ENCODE results near the gene SPATC1L. TPM values are rescaled to one million over a fixed set of nuclear protein-coding genes. Genes with fewer than 3 reads are reported as not detected.
A peak's percentile ranks its signal among the peaks of the same experiment; 100 is the strongest.

Gene SPATC1L
- total RNA-seq, 1 donor from 2014 or later, result 12.0 TPM

DNA sequence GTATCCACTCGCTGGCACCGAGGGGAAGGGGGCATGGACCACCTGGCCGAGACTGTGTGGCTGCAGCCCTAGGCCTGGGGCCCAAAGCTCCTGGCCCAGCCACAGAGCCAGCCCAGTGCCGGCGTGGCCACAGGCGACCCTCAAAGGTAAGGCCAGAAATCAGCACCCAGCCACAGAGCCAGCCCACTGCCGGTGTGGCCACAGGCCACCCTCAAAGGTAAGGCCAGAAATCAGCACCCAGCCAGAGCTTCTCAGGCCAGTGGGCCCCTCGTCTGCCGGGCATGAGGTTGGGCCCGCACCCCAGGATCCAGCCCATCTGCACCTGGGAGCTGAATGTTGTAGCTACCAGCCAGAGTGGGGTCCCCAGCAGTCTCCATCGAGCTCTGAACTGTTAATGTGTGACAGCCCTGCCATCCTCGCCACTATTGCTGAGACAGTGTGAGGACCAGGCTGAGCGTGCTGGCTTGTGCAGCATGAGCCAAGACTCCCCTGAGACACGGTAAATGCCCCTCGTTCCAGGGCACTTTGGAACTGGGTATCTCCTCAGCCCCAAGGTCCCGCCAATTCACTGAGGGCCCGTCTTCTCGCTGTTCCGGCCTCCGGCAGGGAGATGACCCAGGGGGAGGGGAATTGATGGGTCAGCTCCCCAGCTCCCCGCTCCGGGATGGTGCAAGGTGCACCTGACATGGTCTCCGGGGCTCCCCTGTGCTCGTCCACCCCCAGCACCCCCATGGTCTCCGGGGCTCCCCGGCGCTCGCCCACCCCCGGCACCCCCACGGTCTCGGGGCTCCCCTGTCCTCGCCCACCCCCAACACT is 24.2 kb downstream of the SPATC1L start:
- Mint-ChIP-seq H3K27me3 (no peaks in the 10 kb centered on the region), H3K9me3 (no peaks in the 10 kb centered on the region), H3K4me3 (no peak overlapping the region), H3K36me3 (ENCODE audit: low read depth) (peaks cover 8% of the 10 kb centered on the region), H3K4me1 (no peaks in the 10 kb centered on the region), H3K27ac (no peak overlapping the region)
- DNase-seq, result peak; percentile 48
- intact Hi-C loops (cut with micrococcal nuclease), result no loop called here

DNA sequence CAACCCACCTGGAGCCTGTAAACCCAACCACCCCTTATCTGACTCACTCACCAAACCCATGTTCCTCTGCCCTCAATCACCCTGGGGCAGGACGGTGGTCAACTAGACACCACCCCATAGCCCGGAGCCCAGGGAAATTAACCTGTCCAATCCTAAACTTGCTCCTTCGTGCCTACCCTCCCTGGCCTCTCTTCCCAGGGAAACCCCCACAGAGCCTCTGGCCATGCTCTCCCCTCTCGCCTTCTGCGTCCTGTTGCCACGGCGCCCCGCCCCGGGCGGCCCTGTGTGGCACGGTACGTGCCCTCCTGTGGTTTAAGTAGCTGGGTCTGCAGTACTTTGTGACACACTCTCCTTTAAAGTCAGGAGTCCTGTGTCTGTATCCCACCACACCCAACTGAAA is 24.9 kb downstream of the SPATC1L start:
- Mint-ChIP-seq H3K9me3 (no peaks in the 10 kb centered on the region), H3K36me3 (ENCODE audit: low read depth) (peaks cover 8% of the 10 kb centered on the region), H3K4me1 (no peaks in the 10 kb centered on the region), H3K27ac (no peak overlapping the region), H3K27me3 (no peaks in the 10 kb centered on the region), H3K4me3 (no peak overlapping the region)
- intact Hi-C loops (cut with micrococcal nuclease), result no loop called here
- no peak for DNase-seq

DNA sequence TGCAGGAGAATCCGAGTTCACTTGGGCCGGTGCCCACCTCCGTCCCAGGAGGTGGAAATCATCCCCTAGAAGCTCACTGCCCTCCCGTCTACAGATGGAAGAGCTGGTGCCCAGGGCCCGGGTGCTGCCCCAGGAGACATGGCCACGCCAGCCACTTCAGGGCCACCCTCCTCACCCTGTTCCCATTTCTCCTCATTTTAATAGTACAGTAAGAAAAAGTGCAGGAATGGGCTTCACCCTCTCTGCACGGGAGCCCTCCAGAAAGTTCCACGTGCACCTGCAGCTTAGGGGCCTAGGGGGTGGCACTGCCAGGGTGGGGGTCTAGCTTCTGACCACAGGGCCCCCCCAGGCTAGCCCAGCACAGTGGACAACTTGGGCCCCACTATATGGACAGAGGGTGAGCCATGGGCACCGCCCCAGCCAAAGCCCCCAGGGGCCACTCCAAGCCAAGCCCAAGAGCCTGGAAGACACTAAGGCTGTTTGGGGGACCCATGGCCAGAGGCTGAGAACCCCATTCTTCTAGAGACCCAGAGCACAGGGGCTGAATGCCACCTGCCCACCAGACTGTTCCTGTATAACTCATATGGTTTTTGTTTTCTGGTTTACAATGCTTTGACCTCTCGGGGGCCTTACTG is 25.5 kb downstream of the SPATC1L start:
- Mint-ChIP-seq H3K4me3 (no peak overlapping the region), H3K27ac (no peak overlapping the region), H3K27me3 (no peaks in the 10 kb centered on the region), H3K36me3 (ENCODE audit: low read depth) (peaks cover 8% of the 10 kb centered on the region), H3K4me1 (no peaks in the 10 kb centered on the region), H3K9me3 (no peaks in the 10 kb centered on the region)
- DNase-seq, result no peak
- intact Hi-C loops (cut with micrococcal nuclease), result no loop called here

DNA sequence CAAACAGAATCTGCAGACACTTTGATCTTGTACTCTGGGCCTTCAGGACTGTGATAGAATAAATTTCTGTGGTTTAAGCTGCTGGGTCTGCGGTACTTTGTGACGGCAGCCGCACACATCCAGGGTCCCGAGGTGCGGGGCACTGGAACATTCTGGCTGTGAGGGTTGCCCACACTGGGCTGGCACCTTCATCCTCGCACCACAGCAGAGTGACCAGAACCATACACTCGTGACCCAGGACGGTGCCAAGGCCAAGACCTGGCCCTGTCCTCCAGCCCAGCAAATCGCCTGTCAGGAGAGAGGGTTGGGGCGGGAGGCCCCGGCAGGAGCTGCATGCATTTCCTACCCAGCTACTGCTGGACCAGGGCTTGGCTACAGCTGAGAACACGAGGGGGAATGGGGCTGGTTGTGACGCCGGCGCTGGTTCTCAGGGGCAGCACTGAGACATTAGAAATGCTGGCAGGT is 26.2 kb downstream of the SPATC1L start:
- intact Hi-C loops (cut with micrococcal nuclease), result no loop called here
- DNase-seq, result no peak
- Mint-ChIP-seq H3K4me1 (no peaks in the 10 kb centered on the region), H3K36me3 (ENCODE audit: low read depth) (peaks cover 6% of the 10 kb centered on the region), H3K4me3 (no peak overlapping the region), H3K9me3 (no peaks in the 10 kb centered on the region), H3K27ac (no peak overlapping the region), H3K27me3 (no peaks in the 10 kb centered on the region)

DNA sequence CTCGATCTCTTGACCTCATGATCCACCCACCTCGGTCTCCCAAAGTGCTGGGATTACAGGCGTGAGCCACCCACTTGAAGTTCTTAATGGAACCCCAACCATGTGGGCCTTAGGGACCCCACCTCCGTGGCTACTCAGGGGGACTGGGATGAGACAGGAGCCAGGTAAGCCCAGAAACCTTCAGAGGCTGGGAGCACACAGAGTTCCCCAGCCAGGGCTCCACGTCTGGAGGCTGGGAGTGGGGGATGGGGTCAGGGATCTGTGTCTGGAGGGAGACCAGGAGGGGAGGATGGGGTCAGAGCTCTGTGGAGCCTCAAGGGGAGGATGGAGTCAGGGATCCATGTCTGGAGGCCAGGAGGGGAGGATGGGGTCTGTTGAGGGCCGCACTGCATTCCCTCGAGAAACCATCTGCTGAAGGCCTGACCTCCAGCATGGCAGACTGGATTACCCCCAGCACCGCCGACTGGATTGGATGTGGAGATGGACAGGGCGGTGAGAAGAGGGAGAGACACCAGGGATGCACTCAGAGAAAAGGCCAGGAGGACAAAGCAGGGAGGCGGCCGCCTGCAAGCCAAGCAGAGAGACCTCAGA is 26.8 kb downstream of the SPATC1L start:
- H3K4me1 Mint-ChIP-seq, result no peaks in the 10 kb centered on the region
- no peak overlapping the region for H3K27ac Mint-ChIP-seq
- intact Hi-C loops (cut with micrococcal nuclease), result no loop called here
- DNase-seq, result no peak
- no peaks in the 10 kb centered on the region for H3K27me3 Mint-ChIP-seq
- no peaks in the 10 kb centered on the region for H3K9me3 Mint-ChIP-seq
- H3K36me3 Mint-ChIP-seq (ENCODE audit: low read depth), result peaks cover 1% of the 10 kb centered on the region
- no peak overlapping the region for H3K4me3 Mint-ChIP-seq

DNA sequence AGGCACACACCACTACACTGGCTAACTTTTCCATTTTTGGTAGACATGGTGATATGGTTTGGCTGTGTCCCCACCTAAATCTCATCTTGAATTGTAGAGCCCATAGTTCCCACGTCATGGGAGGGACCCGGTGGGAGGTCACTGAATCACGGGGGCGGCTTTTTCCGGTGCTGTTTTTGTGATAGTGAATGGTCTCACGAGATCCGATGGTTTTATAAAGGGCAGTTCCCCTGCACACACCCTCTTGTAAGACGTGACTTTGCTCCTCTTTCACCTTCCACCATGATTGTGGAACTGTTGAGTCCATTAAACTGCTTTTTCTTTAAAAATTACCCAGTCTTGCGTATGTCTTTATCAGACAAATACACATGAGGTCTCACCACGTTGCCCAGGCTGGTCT is 27.6 kb downstream of the SPATC1L start:
- intact Hi-C loops (cut with micrococcal nuclease), result no loop called here
- no peaks in the 10 kb centered on the region for H3K9me3 Mint-ChIP-seq
- DNase-seq, result no peak

DNA sequence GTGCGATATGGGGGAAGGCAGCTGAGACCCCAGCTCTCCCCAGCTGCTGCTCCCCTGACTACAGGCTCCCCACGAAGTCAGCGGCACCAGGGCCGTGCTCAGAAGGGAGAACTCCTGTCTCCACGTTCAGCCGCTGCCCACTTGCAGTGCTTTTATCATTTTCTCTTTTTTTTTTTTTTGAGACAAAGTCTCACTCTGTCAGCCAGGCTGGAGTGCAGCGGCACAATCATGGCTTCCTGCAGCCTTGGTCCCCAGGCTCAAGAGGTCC is 27.9 kb downstream of the SPATC1L start:
- intact Hi-C loops (cut with micrococcal nuclease), result no loop called here
- Mint-ChIP-seq H3K9me3 (no peaks in the 10 kb centered on the region), H3K4me3 (no peak overlapping the region), H3K27ac (no peak overlapping the region), H3K4me1 (no peaks in the 10 kb centered on the region), H3K27me3 (no peaks in the 10 kb centered on the region), H3K36me3 (ENCODE audit: low read depth) (no peaks in the 10 kb centered on the region)
- no peak for DNase-seq

More for the DNA sequence above, 27.6 kb downstream of the SPATC1L start:
- Mint-ChIP-seq H3K4me1 (no peaks in the 10 kb centered on the region), H3K36me3 (ENCODE audit: low read depth) (no peaks in the 10 kb centered on the region), H3K4me3 (no peak overlapping the region), H3K27ac (no peak overlapping the region), H3K27me3 (no peaks in the 10 kb centered on the region)

DNA sequence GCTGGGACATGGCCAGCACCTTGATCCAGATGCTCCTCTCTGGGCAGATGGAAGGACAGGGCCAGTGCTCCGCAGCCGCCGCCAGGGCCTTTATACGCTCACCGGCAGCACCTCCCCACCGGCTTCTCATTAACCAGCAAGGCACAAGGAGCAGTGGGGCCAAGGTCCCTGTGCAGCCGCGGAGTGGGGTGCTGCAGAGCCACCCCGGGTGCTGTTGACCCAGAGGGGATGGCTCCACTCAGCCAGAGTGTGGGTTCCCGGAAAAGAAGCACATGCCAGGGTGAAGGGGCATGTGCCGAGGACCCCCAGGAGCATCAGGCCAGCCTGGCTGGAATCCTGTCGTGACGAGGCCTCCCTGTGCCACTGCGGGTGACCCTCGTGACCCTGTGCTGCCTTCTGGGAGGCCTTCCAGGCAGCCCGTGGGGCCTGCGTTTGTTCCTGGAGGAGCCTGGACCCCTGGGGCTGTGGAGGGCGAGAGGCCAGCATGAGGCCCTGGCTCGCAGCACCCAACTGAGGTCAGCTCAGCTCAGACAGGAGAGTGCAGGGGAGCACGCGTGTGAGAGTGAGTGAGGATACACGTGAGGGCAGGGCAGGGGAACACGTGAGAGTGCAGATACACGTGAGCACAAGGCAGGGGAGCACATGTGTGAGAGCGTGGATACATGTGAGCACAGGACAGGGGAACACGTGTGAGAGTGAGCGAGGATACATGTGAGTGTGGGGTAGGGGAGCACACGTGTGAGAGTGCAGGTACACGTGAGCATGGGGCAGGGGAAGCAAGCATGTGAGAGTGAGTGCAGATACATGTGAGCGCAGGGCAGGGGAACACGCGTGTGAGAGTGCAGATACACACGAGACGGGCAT is 28.5 kb downstream of the SPATC1L start, which contains the start of gene FTCD:
FTCD (minus strand) TSS at position 66 of the 864 bp plus-strand sequence; CDS start at position 10, 56 bp downstream.
- Mint-ChIP-seq H3K4me1 (no peaks in the 10 kb centered on the region), H3K27ac (no peak within 1 kb of the TSS), H3K9me3 (no peaks in the 10 kb centered on the region), H3K36me3 (ENCODE audit: low read depth) (no peaks in the 10 kb centered on the region), H3K27me3 (no peaks in the 10 kb centered on the region), H3K4me3 (no peak within 1 kb of the TSS)
- no peak for DNase-seq
- intact Hi-C loops (cut with micrococcal nuclease), result no loop called here

DNA sequence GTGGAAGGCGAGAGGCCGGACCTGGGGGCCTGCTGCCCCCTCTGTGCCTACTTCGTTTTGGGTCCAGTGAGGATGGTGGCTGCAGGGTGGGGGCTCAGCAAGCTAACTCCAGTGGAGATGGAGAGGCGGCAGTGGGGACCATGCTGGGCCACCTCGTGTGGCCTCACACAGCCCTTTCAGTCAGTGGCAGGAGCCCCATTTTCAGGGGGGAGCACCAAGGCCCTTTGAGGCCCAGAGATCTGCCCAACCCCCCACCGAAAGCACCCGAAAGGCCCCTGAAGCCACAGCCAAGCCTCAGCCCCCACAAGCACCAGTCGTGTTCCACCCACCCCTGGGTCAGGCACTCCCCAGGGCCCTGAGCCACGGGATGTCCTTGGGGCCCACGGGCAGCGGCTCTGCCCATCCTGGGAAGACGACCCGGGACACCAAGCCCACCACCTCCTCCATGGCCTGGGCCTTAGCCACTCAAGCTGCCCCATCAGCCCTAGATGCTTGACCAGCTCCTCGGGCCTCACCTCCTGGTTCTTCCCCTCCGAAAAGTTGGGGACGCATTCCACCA is 29.2 kb downstream of the SPATC1L start:
- H3K9me3 Mint-ChIP-seq, result no peaks in the 10 kb centered on the region
- DNase-seq, result no peak
- no peaks in the 10 kb centered on the region for H3K4me1 Mint-ChIP-seq
- H3K27me3 Mint-ChIP-seq, result no peaks in the 10 kb centered on the region
- no peak overlapping the region for H3K27ac Mint-ChIP-seq
- intact Hi-C loops (cut with micrococcal nuclease), result no loop called here
- no peak overlapping the region for H3K4me3 Mint-ChIP-seq
- no peaks in the 10 kb centered on the region for H3K36me3 Mint-ChIP-seq (ENCODE audit: low read depth)

DNA sequence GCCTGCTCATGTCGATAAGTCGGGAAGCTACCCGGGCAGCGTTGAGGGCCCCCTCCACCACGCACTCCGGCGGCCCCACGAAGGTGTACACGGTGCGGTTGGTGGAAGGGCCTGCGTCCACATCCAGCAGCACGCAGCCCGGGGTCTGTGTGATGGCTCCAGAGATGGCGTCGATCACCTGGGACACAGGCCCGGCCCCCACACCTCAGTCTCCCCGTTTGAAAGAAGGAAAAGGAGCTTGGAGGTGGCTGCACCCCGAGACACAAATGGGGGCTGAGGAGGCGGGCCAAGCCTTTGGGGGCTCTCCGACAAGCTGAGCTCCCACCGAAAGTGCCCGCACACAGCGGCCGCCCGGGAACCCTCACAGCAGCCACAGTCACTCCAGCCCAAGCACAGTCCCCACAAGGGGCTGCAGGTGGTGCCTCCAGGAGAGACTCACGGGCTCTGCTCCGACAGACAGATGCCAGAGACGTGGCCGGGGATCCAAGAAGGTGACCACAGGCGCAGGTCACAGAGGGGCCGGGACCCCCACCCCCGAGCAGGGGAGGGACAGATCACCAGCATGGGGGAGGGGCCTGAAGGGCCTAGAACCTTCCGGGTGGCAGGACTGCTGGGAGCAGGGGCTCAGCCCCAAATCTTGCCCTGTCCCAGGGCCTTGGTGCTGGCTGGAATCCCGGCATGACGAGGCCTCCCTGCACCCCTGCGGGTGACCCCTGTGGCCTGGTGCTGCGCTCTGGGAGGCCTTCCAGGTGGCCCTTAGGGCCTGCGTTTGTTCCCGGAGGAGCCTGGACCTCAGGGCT is 29.9 kb downstream of the SPATC1L start:
- Mint-ChIP-seq H3K4me1 (no peaks in the 10 kb centered on the region), H3K36me3 (ENCODE audit: low read depth) (no peaks in the 10 kb centered on the region), H3K27ac (no peak overlapping the region), H3K27me3 (no peaks in the 10 kb centered on the region), H3K9me3 (no peaks in the 10 kb centered on the region), H3K4me3 (no peak overlapping the region)
- no peak for DNase-seq
- intact Hi-C loops (cut with micrococcal nuclease), result no loop called here

DNA sequence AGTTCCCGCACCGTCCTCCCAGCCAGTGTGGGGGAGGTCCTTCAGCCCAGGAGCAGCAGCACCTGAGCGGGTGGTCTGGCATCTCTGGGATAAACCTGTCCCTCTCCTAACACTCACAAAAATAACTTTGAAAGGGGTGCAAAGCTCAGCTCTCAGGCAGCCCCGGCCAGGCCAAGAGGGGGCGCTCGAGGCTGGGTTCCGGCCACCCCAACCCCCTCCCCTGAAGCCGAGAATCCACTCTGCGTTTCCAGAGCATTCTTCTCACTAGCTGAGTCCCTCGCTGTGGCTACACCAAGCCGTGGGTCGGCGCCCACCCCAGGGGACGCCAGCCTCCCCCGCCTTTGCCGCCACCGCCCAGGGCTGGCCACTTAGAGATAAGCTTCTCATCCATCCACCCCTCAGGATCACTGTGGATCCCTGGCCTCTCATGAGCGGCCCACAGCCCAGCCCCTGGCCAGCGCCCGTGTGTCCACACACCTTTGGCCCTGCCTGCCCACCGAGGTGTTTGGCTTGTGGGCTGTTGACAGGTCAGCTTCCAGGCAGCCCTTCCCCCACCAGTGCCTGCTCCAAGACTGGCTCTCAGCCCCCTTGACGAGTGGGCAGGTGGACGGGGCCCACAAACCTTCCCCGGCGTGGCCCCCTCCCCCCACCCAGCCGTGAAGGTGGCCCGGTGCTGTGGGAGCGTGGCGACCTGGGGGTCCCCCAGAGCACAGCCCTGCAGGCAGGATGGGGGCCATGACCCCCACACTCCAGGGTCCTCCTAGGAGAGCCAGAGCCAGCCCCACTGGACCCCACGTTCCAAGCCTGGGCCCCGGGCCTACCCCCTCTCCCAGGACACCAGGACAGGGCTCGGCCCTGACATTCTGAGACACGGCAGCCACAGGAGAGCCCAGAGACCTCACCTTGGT is 30.8 kb downstream of the SPATC1L start:
- intact Hi-C loops (cut with micrococcal nuclease), result no loop called here
- no peaks in the 10 kb centered on the region for H3K27me3 Mint-ChIP-seq
- no peaks in the 10 kb centered on the region for H3K4me1 Mint-ChIP-seq
- no peak overlapping the region for H3K27ac Mint-ChIP-seq
- no peak overlapping the region for H3K4me3 Mint-ChIP-seq
- H3K36me3 Mint-ChIP-seq (ENCODE audit: low read depth), result no peaks in the 10 kb centered on the region
- H3K9me3 Mint-ChIP-seq, result no peaks in the 10 kb centered on the region
- DNase-seq, result peak; percentile 86

DNA sequence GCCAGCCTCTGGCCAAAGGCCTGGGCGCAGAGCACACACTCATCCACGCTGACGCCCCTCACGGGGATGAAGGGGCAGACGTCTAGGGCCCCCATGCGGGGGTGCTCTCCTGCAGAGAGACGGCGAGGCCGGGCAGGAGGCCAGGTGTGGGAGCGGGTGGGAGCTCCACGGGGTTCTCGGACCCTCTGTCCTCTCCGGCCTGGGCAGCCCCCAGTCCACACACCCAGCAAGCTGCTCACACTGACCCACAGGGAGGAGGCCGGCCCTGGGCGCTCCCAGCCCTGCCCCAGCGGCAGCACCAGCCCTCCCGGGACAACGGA is 31.4 kb downstream of the SPATC1L start:
- DNase-seq, result no peak
- no peaks in the 10 kb centered on the region for H3K9me3 Mint-ChIP-seq
- no peaks in the 10 kb centered on the region for H3K36me3 Mint-ChIP-seq (ENCODE audit: low read depth)
- no peaks in the 10 kb centered on the region for H3K27me3 Mint-ChIP-seq
- H3K4me1 Mint-ChIP-seq, result no peaks in the 10 kb centered on the region
- no peak overlapping the region for H3K27ac Mint-ChIP-seq
- H3K4me3 Mint-ChIP-seq, result no peak overlapping the region
- intact Hi-C loops (cut with micrococcal nuclease), result no loop called here
